Ishikawa (cell line): ENCODE results near the gene THRB.

ENCODE experiments used
- EP300 ChIP-seq: IDR thresholded peaks from 2 replicates; pipeline ENCODE4 v1.6.1; 2012; ENCODE audit warnings: borderline replicate concordance
- FOXM1 ChIP-seq: IDR thresholded peaks from 2 replicates; pipeline ENCODE4 v1.6.1; 2012; ENCODE audit warnings: low read depth, borderline replicate concordance
- MAX ChIP-seq: IDR thresholded peaks from 2 replicates; pipeline ENCODE4 v1.6.1; 2012
- RAD21 ChIP-seq: IDR thresholded peaks from 2 replicates; pipeline ENCODE4 v1.6.1; 2012; ENCODE audit warnings: low read depth
- TAF1 ChIP-seq: IDR thresholded peaks from 2 replicates; pipeline ENCODE4 v1.6.1; 2012; ENCODE audit warnings: low read depth, mild to moderate bottlenecking
- YY1 ChIP-seq: IDR thresholded peaks from 2 replicates; pipeline ENCODE4 v1.6.1; 2012; ENCODE audit warnings: low read depth
- ZBTB7A ChIP-seq: IDR thresholded peaks from 2 replicates; pipeline ENCODE4 v1.6.1; 2012; ENCODE audit warnings: low read depth
- TF ChIP-seq, protein P1 (sequence below): IDR thresholded peaks from 2 replicates; pipeline ENCODE4 v1.6.1; 2012

GRCh38 chr3:24199775-24200247 is 294.8 kb downstream of the THRB start:
- TF ChIP-seq TAF1 (no peak), YY1 (no peak), RAD21 (no peak), EP300 (no peak), ZBTB7A (no peak), MAX (no peak), FOXM1 (no peak)
- TF ChIP-seq, protein P1, sequence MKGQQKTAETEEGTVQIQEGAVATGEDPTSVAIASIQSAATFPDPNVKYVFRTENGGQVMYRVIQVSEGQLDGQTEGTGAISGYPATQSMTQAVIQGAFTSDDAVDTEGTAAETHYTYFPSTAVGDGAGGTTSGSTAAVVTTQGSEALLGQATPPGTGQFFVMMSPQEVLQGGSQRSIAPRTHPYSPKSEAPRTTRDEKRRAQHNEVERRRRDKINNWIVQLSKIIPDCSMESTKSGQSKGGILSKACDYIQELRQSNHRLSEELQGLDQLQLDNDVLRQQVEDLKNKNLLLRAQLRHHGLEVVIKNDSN, result no peak
